Anterior cingulate cortex (tissue), 58 donors: ENCODE data around the gene ARID1B.

ENCODE experiments used
- DNase-seq, 58 donors: peaks; one replicate each; lab custom pipeline; 2025; lab: John Stamatoyannopoulos, UW

The ARID1B gene

DNA sequence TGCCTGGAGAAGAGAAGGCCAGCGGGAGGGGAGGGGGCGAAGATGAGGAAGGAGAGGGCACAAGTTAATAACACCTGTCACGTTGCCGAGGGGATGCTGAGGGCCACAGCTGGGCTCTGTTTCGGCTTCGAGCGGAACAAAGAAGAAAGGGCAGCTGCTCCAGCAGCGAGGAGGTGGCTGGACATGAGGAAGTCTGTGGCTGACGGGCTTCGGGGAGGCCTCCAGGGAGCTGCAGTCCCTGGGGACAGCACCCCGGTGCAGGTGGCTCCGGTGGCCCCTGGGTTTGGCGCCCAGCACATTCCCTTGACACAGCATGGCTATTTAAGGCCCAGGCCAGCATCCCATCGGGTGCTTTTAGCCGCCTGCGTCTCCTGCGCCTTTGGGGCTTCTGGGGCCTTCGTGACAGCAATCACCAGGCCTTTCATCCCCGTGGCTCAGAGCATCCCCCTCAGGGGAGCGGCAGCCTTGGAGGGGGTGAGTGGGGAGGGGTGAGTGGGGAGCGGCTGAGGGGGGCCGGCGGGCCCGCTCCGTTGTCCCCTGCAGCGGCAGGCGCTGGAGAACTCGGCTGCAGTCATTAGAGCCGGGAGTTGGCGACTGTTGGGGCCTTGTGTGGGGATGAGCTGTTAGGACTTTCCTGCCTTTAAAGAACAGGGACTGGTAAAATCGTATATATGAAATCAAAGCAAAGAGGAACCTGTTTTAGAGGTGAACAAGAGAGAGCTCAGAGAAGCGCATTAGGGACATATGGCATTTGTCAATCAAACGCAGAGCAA, 447.2 kb downstream of the ARID1B start:
- no peak for DNase-seq

- no peak for DNase-seq
Observed at GRCh38 chr6:157224951-157225574, 447.9 kb downstream of the ARID1B start.

GRCh38 chr6:157225575-157225995, 448.4 kb downstream of the ARID1B start:
- DNase-seq = no peak

GRCh38 chr6:157226026-157226625, 448.9 kb downstream of the ARID1B start:
- no peak for DNase-seq

GRCh38 chr6:157226761-157227160, 449.6 kb downstream of the ARID1B start:
- no peak for DNase-seq

DNA sequence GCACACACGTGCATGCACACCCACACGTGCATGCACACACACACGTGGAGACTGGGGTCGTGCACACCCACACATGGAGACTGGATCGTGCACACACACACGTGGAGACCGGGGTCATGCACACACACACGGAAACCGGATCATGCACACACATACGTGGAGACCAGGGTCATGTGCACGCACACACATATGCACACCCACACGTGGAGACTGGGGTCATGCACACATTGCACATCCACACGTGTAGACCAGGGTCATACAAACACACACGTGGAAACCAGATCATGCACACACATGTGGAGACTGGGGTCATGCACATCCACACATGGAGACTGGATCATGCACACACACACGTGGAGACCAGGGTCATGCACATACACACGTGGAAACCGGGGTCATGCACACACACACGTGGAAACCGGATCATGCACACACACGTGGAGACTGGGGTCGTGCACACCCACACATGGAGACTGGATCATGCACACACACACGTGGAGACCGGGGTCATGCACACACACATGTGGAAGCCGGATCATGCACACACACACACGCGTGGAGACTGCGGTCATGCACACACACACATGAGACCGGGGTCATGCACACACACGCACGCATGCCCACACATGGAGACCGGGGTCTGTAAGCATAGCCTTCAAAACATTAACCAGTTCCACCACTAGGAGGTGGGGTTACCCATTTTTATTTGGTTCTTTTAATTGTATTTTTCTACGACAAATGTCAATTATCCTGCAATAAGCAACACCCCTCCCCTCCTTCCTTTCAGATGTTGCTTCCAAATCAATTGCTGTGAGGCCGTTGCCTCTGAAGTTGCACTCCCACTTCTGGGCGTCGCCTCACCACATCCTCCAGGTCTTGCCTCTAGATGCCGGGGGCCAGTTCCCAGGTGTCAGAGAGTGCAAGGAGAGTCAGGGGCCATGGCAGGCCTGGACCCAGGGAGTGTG, 450.3 kb downstream of the ARID1B start:
- no peak for DNase-seq

DNA sequence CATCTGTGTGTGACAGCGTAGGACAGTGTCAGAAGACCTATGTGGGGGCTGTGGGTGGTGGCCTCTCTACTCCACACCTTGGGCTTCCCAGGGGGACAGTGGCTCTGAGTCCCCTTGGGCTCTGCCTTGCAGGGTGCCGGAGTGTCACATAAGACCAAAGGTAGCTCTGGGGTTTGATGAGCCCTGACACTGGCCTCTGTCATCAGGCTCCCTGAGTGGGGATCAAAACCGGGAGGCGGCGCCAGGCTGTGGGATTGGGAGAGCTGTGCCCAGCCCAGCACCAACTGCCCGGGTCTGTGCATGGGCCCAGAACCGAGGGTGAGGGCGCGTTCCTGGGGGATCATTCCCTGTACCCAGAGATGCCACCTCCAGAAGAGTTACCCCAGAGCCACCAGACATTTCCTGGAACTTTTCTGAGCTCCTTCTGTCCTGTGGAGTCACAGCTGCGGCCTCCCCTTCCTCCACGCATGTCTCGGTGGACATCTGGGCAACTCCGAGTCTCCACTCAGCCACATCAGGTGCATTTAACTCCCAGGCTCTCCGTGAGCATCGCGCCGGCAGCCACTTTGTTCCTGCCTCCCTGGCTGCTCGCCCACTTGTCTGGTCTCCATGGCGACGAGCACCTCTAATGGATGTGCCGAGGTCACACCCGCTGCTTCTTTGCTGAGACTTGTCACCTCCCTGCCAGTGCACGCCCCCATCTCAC, 451.4 kb downstream of the ARID1B start:
- DNase-seq = peak in 18 of 58 donors; percentile 20 to 71 (median 37)

- DNase-seq = no peak
Observed at GRCh38 chr6:157229132-157229618, 452.0 kb downstream of the ARID1B start.

DNA sequence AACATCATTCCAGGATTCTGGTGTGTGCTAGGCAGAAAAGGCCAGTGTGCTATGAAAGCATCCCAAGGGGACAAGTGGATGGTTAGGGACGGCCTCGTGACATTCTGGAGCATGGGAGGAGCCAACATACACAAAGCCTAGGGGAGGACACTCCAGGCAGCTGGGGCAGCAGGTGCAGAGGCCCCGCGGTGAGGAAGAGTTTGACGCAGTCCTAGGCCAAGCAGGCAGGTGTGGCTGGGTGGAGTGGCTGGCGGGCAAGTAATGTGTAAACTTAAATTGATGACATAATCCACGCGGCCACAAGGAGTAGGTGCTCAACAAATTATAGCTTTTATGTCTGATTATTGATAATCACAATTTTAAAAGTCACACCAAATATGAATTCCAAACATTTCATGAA, 452.5 kb downstream of the ARID1B start:
- DNase-seq = no peak

GRCh38 chr6:157230910-157231309, 453.7 kb downstream of the ARID1B start:
- DNase-seq = no peak

DNA sequence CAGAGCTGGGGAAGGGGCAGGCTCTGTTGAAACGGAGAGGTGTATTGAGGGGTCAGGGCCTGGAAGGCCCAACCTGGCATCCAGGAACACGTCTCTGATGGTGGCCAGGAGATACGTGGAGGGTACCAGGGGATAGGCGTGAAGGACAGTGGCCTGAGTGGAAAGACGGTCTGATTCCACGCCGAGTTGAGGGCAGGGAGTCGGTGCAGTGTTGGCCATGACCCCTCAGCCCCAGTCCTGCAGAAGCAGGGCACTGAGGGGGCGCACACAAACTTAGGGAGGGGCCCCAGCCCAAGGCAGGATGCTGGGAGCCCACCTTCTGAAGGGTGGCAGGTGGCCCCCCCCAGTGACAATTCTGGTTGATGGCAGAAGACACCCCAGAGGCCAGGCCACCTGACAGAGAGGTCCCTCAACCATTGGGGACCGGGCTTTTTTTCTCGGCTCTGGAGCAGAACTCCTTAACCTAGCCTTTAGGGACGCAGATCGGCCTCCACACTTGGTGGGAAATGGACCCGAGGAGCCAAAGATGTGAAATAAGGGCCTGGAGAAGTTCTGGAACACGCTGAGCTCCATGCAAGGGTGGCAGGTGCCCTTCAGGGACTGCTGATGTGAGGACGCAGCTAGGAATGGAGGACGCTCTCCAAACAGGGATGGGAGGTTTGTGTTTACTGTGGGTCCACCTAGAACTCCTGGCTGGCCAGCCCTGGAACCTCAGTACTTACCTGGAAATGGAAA, 455.1 kb downstream of the ARID1B start:
- DNase-seq = no peak

- no peak for DNase-seq
Observed at GRCh38 chr6:157233156-157233555, 456.0 kb downstream of the ARID1B start.

DNA sequence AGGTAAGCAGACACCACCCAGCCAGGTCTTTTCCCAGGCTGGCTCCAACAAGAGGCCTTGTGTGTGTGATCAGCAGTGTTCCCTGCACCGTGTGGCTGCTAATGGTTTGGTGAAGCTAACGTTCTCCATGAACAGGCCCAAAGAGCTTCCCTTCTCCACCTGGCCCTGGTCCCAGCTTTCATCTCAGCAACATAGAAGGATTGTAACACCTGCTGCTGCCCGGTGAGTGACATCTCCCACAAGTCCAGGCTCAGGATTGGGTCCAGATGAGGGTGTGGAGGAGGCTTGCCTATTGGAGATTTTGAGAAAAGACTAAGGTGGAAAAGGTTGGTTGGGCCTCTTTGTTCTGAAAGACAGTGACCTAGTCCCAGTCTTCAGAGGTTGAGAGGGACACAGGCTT, 456.5 kb downstream of the ARID1B start:
- DNase-seq = no peak

GRCh38 chr6:157235600-157236039, 458.4 kb downstream of the ARID1B start:
- peak in 50 of 58 donors; percentile 7 to 77 (median 40) for DNase-seq

DNA sequence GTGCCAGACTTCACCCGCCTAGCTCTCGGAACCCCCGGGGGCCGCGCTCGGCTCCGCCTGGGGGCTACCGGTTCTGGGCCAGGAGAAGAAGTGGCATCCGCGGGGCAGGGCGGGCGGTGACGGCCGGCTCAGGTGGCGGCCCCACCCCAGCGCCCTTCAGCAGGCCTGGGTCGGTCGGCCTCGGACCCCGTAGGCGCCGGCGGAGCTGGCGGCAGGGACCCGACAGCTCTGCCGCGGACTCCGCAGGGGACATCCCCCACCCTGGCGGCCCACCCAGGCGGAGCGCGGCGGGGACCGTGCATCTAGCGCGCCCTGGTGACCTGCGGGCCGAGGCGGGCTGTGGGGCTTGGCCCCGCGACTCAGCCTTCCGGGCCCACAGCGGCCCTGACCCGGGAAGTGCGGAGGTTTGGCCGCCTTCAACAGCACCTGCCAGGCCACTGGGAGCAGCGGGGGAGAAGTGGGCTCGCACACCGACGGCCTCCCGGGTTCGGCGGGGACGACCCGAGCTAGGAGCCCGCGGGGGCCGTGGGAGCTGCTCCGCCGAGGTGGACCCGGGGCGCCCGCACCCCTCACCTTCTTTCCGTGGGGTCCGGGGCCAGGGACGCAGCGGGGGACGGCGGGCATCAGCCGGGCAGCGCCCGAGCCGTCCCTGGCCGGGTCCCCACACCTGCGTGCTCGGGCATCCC, 459.0 kb downstream of the ARID1B start:
- DNase-seq = no peak

DNA sequence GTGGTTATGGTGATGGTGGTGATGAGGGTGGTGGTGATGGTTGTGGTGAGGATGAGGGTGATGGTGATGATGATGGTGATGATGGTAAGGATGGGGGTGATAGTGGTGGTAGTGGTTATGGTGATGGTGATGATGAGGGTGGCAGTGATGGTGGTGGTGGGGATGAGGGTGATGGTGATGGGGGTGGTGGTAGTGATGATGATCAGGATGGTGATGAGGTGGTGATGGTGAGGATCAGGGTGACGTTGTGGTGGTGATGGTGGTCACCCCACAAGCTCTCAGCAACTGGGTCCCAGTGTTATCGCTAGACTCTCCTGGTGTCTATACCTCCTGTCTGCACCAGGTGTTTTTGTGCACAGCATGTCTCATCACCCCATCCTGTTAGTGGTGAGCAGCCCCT, 461.2 kb downstream of the ARID1B start:
- DNase-seq = no peak

- no peak for DNase-seq
Observed at GRCh38 chr6:157239148-157239547, 462.0 kb downstream of the ARID1B start.

DNA sequence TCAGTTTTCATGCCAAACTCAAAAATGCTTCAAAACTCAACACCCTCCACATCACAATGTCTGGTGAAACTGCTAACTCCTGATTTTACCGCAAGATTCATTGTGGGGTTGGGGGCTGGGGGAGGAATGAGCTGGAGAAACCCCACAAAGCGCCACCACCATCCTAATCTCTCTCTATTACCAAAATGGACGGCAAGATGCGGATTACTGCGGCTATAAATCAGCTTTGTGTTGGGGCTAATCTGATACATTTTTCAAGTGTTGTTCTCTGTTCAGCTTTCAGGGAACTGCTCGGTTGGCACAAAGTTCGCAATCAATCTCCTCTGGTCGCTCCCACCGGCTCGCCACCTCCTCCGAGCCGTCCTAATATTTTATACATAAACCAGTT, 462.5 kb downstream of the ARID1B start:
- DNase-seq = no peak
